Ectodermal cell (in vitro differentiated cells): ENCODE results near the gene DIP2B.

Experiments used
- H3K27ac ChIP-seq: 2 replicates; pipeline ENCODE4 v1.7.0; 2013; ENCODE audit warnings: mild to moderate bottlenecking, low read depth, low read length; ENCODE audit not compliant: insufficient read depth, poor library complexity, severe bottlenecking
- H3K27me3 ChIP-seq: 2 replicates; pipeline ENCODE4 v1.7.0; 2013; ENCODE audit warnings: mild to moderate bottlenecking, low read length; ENCODE audit not compliant: insufficient read depth, control insufficient read depth, poor library complexity, severe bottlenecking
- H3K36me3 ChIP-seq: one replicate; pipeline ENCODE4 v1.7.0; 2013; ENCODE audit warnings: low read length; ENCODE audit not compliant: control insufficient read depth, insufficient read depth
- H3K4me1 ChIP-seq: one replicate; pipeline ENCODE4 v1.7.0; 2013; ENCODE audit warnings: low read length; ENCODE audit not compliant: control insufficient read depth, insufficient read depth
- H3K4me3 ChIP-seq: 2 replicates; pipeline ENCODE4 v1.7.0; 2013; ENCODE audit warnings: low read depth, low read length, control low read depth; ENCODE audit not compliant: insufficient read depth
- H3K9me3 ChIP-seq: 2 replicates; pipeline ENCODE4 v1.7.0; 2013; ENCODE audit warnings: mild to moderate bottlenecking, low read length, moderate library complexity; ENCODE audit not compliant: control insufficient read depth
- WGBS, 2 experiments: methylation state at CpG; one replicate each; pipeline ENCODE4 v1.1.7; 2013; ENCODE audit warnings: missing lambda C conversion rate in 2 of 2; 5-methylcytosine and 5-hydroxymethylcytosine counted together

The DIP2B gene

GRCh38 chr12:50734409-50735263 is 229.9 kb downstream of the DIP2B start:
- Histone ChIP-seq H3K27me3 (no peaks in the 10 kb centered on the region), H3K4me3 (no peak overlapping the region), H3K27ac (no peak overlapping the region), H3K4me1 (no peaks in the 10 kb centered on the region), H3K9me3 (no peaks in the 10 kb centered on the region), H3K36me3 (peaks cover 17% of the 10 kb centered on the region)
- 90% methylated on average over 10 of the region's 10 CpGs for WGBS, 2 experiments

GRCh38 chr12:50739611-50740010 is 234.8 kb downstream of the DIP2B start:
- Histone ChIP-seq H3K9me3 (no peaks in the 10 kb centered on the region), H3K27ac (no peak overlapping the region), H3K4me1 (no peaks in the 10 kb centered on the region), H3K36me3 (peaks cover 21% of the 10 kb centered on the region), H3K27me3 (no peaks in the 10 kb centered on the region), H3K4me3 (no peak overlapping the region)
- WGBS, 2 experiments = 94% methylated on average over 7 of the region's 7 CpGs

- peaks cover 26% of the 10 kb centered on the region for H3K36me3 ChIP-seq
- H3K4me1 ChIP-seq = no peaks in the 10 kb centered on the region
- no peak overlapping the region for H3K27ac ChIP-seq
- 93 to 94% methylated on average over 2 of the region's 2 CpGs for WGBS, 2 experiments
- H3K4me3 ChIP-seq = no peak overlapping the region
- H3K9me3 ChIP-seq = no peaks in the 10 kb centered on the region
- no peaks in the 10 kb centered on the region for H3K27me3 ChIP-seq
These were observed 235.5 kb downstream of the DIP2B start for GRCh38 chr12:50740307-50740706.

GRCh38 chr12:50742776-50743175 is 238.0 kb downstream of the DIP2B start:
- H3K4me1 ChIP-seq = no peaks in the 10 kb centered on the region
- no peak overlapping the region for H3K4me3 ChIP-seq
- H3K27me3 ChIP-seq = no peaks in the 10 kb centered on the region
- peaks cover 24% of the 10 kb centered on the region for H3K36me3 ChIP-seq
- 91 to 95% methylated on average over 7 of the region's 7 CpGs for WGBS, 2 experiments
- H3K9me3 ChIP-seq = no peaks in the 10 kb centered on the region
- no peak overlapping the region for H3K27ac ChIP-seq

- no peaks in the 10 kb centered on the region for H3K4me1 ChIP-seq
- H3K36me3 ChIP-seq = peaks cover 17% of the 10 kb centered on the region
- 99 to 100% methylated on average over 3 of the region's 4 CpGs for WGBS, 2 experiments
These were observed 241.1 kb downstream of the DIP2B start for GRCh38 chr12:50745861-50746260.

GRCh38 chr12:50746431-50746830 is 241.6 kb downstream of the DIP2B start:
- no peaks in the 10 kb centered on the region for H3K27me3 ChIP-seq
- H3K27ac ChIP-seq = no peak overlapping the region
- 94 to 96% methylated on average over 3 of the region's 3 CpGs for WGBS, 2 experiments
- no peak overlapping the region for H3K4me3 ChIP-seq
- H3K36me3 ChIP-seq = peaks cover 13% of the 10 kb centered on the region
- H3K4me1 ChIP-seq = no peaks in the 10 kb centered on the region
- no peaks in the 10 kb centered on the region for H3K9me3 ChIP-seq

More at GRCh38 chr12:50745861-50746260, 241.1 kb downstream of the DIP2B start:
- Histone ChIP-seq H3K27me3 (no peaks in the 10 kb centered on the region), H3K27ac (no peak overlapping the region), H3K9me3 (no peaks in the 10 kb centered on the region), H3K4me3 (no peak overlapping the region)

- 96 to 100% methylated on average over 1 of the region's 1 CpG for WGBS, 2 experiments
- no peaks in the 10 kb centered on the region for H3K9me3 ChIP-seq
- H3K4me1 ChIP-seq = no peaks in the 10 kb centered on the region
- H3K27me3 ChIP-seq = no peaks in the 10 kb centered on the region
- peaks cover 13% of the 10 kb centered on the region for H3K36me3 ChIP-seq
- no peak overlapping the region for H3K27ac ChIP-seq
- H3K4me3 ChIP-seq = no peak overlapping the region
These were observed 243.0 kb downstream of the DIP2B start for GRCh38 chr12:50747817-50748216.

- H3K9me3 ChIP-seq = no peaks in the 10 kb centered on the region
- H3K27ac ChIP-seq = no peak overlapping the region
- H3K36me3 ChIP-seq = peaks cover 11% of the 10 kb centered on the region
- H3K27me3 ChIP-seq = no peaks in the 10 kb centered on the region
- 94 to 97% methylated on average over 2 of the region's 2 CpGs for WGBS, 2 experiments
- no peak overlapping the region for H3K4me3 ChIP-seq
- no peaks in the 10 kb centered on the region for H3K4me1 ChIP-seq
These were observed 244.7 kb downstream of the DIP2B start for GRCh38 chr12:50749459-50749882.

- Histone ChIP-seq H3K36me3 (peaks cover 5% of the 10 kb centered on the region), H3K27ac (no peak overlapping the region), H3K4me1 (no peaks in the 10 kb centered on the region), H3K9me3 (no peaks in the 10 kb centered on the region), H3K4me3 (no peak overlapping the region), H3K27me3 (no peaks in the 10 kb centered on the region)
- WGBS, 2 experiments = 90 to 95% methylated on average over 4 of the region's 4 CpGs
These were observed 245.6 kb downstream of the DIP2B start for GRCh38 chr12:50750366-50750765.

GRCh38 chr12:50751948-50752721 is 247.3 kb downstream of the DIP2B start:
- no peaks in the 10 kb centered on the region for H3K9me3 ChIP-seq
- no peak overlapping the region for H3K27ac ChIP-seq
- H3K4me1 ChIP-seq = no peaks in the 10 kb centered on the region
- H3K27me3 ChIP-seq = no peaks in the 10 kb centered on the region
- no peak overlapping the region for H3K4me3 ChIP-seq
- 96 to 97% methylated on average over 6 of the region's 6 CpGs for WGBS, 2 experiments
- H3K36me3 ChIP-seq = peaks cover 4% of the 10 kb centered on the region
